Gastrocnemius medialis (tissue), 4 donors: ENCODE measurements around the gene GPR84. TPM values are rescaled to one million over a fixed set of nuclear protein-coding genes. Genes with fewer than 3 reads are reported as not detected.
"Not testable (repeated sequence)": the region's sequence is repeated elsewhere in the genome, so short reads cannot be mapped to it uniquely, and the experiment has no call there.

Experiments used
- ATAC-seq, 2 donors: fragments of 150-250 bp; one replicate each; pipeline ENCODE4 v1.9.1; 2016
- DNase-seq, 2 donors: peaks; one replicate each; pipeline ENCODE4 v3.0.0-alpha.2; 2019
- H3K27ac ChIP-seq, 4 donors: fragments of 200-600 bp; sonication (generic); 1 replicate in 1 of 4; 2 replicates in 3 of 4; pipeline ENCODE4 v1.5.1; 2016 to 2018; ENCODE audit warnings: mild to moderate bottlenecking in 2 of 4, moderate library complexity in 1 of 4
- H3K27me3 ChIP-seq, 3 donors: fragments of 200-600 bp; sonication (generic) in 2 of 3; 1 replicate in 1 of 3; 2 replicates in 2 of 3; pipeline versions ENCODE4 v1.5.1 to v1.6.0; 2016 to 2019; ENCODE audit warnings: mild to moderate bottlenecking in 1 of 3, moderate library complexity in 1 of 3
- H3K36me3 ChIP-seq, 2 donors: fragments of 200-600 bp; sonication (generic) in 1 of 2; one replicate each; pipeline ENCODE4 v1.5.1; 2017 to 2018
- H3K4me1 ChIP-seq, 2 donors: fragments of 200-600 bp; sonication (generic) in 1 of 2; one replicate each; pipeline ENCODE4 v1.5.1; 2016 to 2017; ENCODE audit warnings: mild to moderate bottlenecking in 2 of 2
- H3K4me3 ChIP-seq, 4 donors: fragments of 200-600 bp; sonication (generic) in 3 of 4; 1 replicate in 1 of 4; 2 replicates in 3 of 4; pipeline ENCODE4 v1.5.1; 2016 to 2019; ENCODE audit warnings: mild to moderate bottlenecking in 2 of 4
- H3K9me3 ChIP-seq, 3 donors: fragments of 200-600 bp; sonication (generic) in 2 of 3; 1 replicate in 1 of 3; 2 replicates in 2 of 3; pipeline ENCODE4 v1.5.1; 2016 to 2019
- POLR2A ChIP-seq, 2 donors: fragments of 450-650 bp; IDR thresholded peaks; one replicate each; pipeline ENCODE4 v1.6.1; 2017; ENCODE audit warnings: antibody characterized with exemption in 2 of 2, mild to moderate bottlenecking in 2 of 2, moderate library complexity in 2 of 2
- in situ Hi-C, 4 donors: fragments of 200-750 bp; cut with MboI; loops; one replicate each; pipeline versions ENCODE4 v1.15.0 to v1.8.0; 2017; ENCODE audit warnings: low sequenced_read_pairs in 4 of 4
- intact Hi-C: fragments of 100-400 bp; cut with DNase I; formaldehyde crosslinking; loops from one replicate; pipeline ENCODE4 v1.15.1; 2023; ENCODE audit warnings: low total_unique reads
- total RNA-seq, 4 donors: library from RNA; depleted of rRNA; stranded (reverse); fragments of >200 nt; gene quantifications; one replicate each; pipeline versions ENCODE4 v1.1.0 to v1.2.3, GENCODE V29; 2016
- TF ChIP-seq, protein P1 (sequence below), 5 experiments: fragments of 450-650 bp in 3 of 5; fragments of 200-600 bp in 2 of 5; sonication (generic) in 2 of 5; IDR thresholded peaks in 4 of 5; conservative IDR thresholded peaks in 1 of 5; 1 replicate in 4 of 5; 2 replicates in 1 of 5; pipeline ENCODE4 v1.5.1; 2016 to 2019; ENCODE audit warnings: antibody characterized with exemption in 5 of 5, mild to moderate bottlenecking in 3 of 5, moderate library complexity in 3 of 5

The GPR84 gene
- total RNA-seq, 4 donors from 2014 or later, result 0.49 to 0.51 TPM; not detected in 2

DNA sequence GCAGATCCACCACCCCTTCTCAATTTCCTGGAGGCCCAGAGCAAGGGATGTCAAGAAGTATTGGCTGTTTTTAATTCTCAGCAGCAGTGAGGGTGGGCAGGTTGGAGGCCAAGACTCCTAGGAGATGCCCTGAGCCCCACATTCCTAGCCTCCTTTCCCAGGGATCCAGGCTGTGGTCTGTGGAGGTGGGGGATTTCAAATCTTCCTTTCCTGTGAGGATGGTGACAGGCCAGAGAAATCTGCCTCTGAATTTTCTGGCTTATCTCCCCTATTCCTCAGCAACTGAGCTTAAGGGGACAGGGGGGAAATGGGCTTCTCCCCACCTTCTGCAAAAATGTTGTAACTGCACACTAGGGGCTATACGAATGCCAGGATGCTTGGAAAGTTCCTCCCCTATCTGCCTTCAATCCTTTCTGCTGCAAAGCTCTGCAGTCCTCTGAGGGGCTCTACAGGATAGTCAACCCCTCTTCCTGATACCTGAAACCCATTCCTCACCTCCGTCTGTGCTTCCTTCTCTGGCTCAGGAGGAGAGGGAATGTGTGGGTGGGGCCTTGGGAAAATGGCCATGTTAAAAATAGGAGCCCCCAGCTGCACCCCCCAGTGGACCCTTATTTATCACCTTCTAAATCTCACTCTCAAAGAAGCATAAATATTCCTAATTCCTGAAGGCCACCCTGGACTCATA is 6.6 kb downstream of the GPR84 start:
- no peaks in the 10 kb centered on the region for H3K27me3 ChIP-seq
- intact Hi-C loops, result loop anchor here (2.0 to 10.0 kb wide), 4 partner anchors 69 to 1367 kb away; partner anchors contain the start of genes CBX5, CD63, HNRNPA1 and HOXC10
- H3K36me3 ChIP-seq, result no peaks in the 10 kb centered on the region
- no peak for DNase-seq
- H3K4me1 ChIP-seq, result peaks cover 22 to 26% of the 10 kb centered on the region in 2 donors
- no peak overlapping the region for H3K4me3 ChIP-seq
- H3K27ac ChIP-seq, result peak overlapping the region in 1 of 4 donors; percentile 94
- ATAC-seq, result no peak
- TF ChIP-seq POLR2A (IDR thresholded peaks at IDR 0.05), result no peak
- TF ChIP-seq, protein P1, sequence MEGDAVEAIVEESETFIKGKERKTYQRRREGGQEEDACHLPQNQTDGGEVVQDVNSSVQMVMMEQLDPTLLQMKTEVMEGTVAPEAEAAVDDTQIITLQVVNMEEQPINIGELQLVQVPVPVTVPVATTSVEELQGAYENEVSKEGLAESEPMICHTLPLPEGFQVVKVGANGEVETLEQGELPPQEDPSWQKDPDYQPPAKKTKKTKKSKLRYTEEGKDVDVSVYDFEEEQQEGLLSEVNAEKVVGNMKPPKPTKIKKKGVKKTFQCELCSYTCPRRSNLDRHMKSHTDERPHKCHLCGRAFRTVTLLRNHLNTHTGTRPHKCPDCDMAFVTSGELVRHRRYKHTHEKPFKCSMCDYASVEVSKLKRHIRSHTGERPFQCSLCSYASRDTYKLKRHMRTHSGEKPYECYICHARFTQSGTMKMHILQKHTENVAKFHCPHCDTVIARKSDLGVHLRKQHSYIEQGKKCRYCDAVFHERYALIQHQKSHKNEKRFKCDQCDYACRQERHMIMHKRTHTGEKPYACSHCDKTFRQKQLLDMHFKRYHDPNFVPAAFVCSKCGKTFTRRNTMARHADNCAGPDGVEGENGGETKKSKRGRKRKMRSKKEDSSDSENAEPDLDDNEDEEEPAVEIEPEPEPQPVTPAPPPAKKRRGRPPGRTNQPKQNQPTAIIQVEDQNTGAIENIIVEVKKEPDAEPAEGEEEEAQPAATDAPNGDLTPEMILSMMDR (IDR thresholded peaks at IDR 0.05 in 4 of 5, conservative IDR thresholded peaks at IDR 0.05 in 1 of 5), result no peak
- in situ Hi-C loops, result loop anchor here (25.0 kb wide), 2 partner anchors 345 to 370 kb away; partner anchors contain the start of genes HOXC10 (in 2 of the 4), HOXC8 (in 2 of the 4) and HOXC9 (in 2 of the 4)
- H3K9me3 ChIP-seq, result no peaks in the 10 kb centered on the region

GRCh38 chr12:54356951-54357356 is 7.3 kb downstream of the GPR84 start:
- Histone ChIP-seq H3K4me3 (no peak overlapping the region), H3K9me3 (no peaks in the 10 kb centered on the region), H3K27ac (no peak overlapping the region), H3K36me3 (no peaks in the 10 kb centered on the region), H3K27me3 (no peaks in the 10 kb centered on the region), H3K4me1 (peaks cover 29 to 33% of the 10 kb centered on the region in 2 donors)
- in situ Hi-C loops, result loop anchor here (25.0 kb wide), 2 partner anchors 345 to 370 kb away; partner anchors contain the start of genes HOXC10 (in 2 of the 4), HOXC8 (in 2 of the 4) and HOXC9 (in 2 of the 4)
- intact Hi-C loops, result loop anchor here (10.0 kb wide), 1 partner anchor 1368 kb away; the partner anchor contains the start of genes CD63 and RDH5
- DNase-seq, result no peak
- ATAC-seq, result no peak
- no peak for TF ChIP-seq POLR2A (IDR thresholded peaks at IDR 0.05)
- TF ChIP-seq, protein P1 (IDR thresholded peaks at IDR 0.05 in 4 of 5, conservative IDR thresholded peaks at IDR 0.05 in 1 of 5), result no peak

DNA sequence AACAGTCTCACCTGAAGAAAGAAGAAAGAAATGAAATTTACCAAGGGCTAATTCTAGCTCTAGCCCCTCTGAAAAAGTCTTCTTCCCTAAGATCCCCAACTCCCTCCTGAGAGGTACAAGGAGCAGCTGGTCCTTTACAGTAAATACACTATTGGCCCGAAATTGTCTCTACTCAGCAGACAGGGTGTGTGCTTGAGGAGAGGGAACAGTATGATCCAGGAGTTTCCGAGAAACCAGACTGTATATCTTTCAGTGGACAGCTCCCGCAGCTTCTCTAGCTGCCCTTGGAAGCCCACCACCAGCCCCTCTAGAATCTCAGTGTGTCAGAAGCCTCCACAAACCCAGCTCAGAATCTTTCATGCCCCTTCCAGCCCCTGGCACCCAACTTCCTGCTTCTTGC is 8.1 kb downstream of the GPR84 start:
- H3K4me1 ChIP-seq, result peaks cover 33 to 40% of the 10 kb centered on the region in 2 donors
- DNase-seq (no peak), ATAC-seq (no peak)
- TF ChIP-seq POLR2A (IDR thresholded peaks at IDR 0.05), result no peak
- TF ChIP-seq, protein P1 (IDR thresholded peaks at IDR 0.05 in 4 of 5, conservative IDR thresholded peaks at IDR 0.05 in 1 of 5), result no peak
- in situ Hi-C loops, result loop anchor here (25.0 kb wide), 2 partner anchors 344 to 369 kb away; partner anchors contain the start of genes HOXC10 (in 2 of the 4), HOXC8 (in 2 of the 4) and HOXC9 (in 2 of the 4)
- H3K27me3 ChIP-seq, result no peaks in the 10 kb centered on the region
- no peak overlapping the region for H3K4me3 ChIP-seq
- no peaks in the 10 kb centered on the region for H3K9me3 ChIP-seq
- intact Hi-C loops, result loop anchor here (10.0 kb wide), 1 partner anchor 1369 kb away; the partner anchor contains the start of genes CD63 and RDH5
- no peak overlapping the region for H3K27ac ChIP-seq
- no peaks in the 10 kb centered on the region for H3K36me3 ChIP-seq

- no peaks in the 10 kb centered on the region for H3K9me3 ChIP-seq
- H3K4me3 ChIP-seq, result no peak overlapping the region
- H3K4me1 ChIP-seq, result peaks cover 33 to 40% of the 10 kb centered on the region in 2 donors
- DNase-seq (no peak), ATAC-seq (no peak)
- H3K36me3 ChIP-seq, result peaks cover 0 to 10% of the 10 kb centered on the region in 2 donors
- H3K27ac ChIP-seq, result no peak overlapping the region
- intact Hi-C loops (loop anchor here (10.0 kb wide), 1 partner anchor 1370 kb away; the partner anchor contains the start of genes CD63 and RDH5), in situ Hi-C loops (loop anchor here (25.0 kb wide), 2 partner anchors 343 to 368 kb away; partner anchors contain the start of genes HOXC10 (in 2 of the 4), HOXC8 (in 2 of the 4) and HOXC9 (in 2 of the 4))
- TF ChIP-seq, protein P1 (IDR thresholded peaks at IDR 0.05 in 4 of 5, conservative IDR thresholded peaks at IDR 0.05 in 1 of 5), result no peak
- TF ChIP-seq POLR2A (IDR thresholded peaks at IDR 0.05), result no peak
- no peaks in the 10 kb centered on the region for H3K27me3 ChIP-seq
These were observed 9.0 kb downstream of the GPR84 start for GRCh38 chr12:54355104-54355815.

GRCh38 chr12:54354271-54354670 is 10.0 kb downstream of the GPR84 start:
- peaks cover 26 to 31% of the 10 kb centered on the region in 2 donors for H3K4me1 ChIP-seq
- DNase-seq, H3K27me3 ChIP-seq, H3K4me3 ChIP-seq, H3K9me3 ChIP-seq, H3K27ac ChIP-seq, ATAC-seq: not testable (repeated sequence)
- peaks cover 0 to 19% of the 10 kb centered on the region in 2 donors for H3K36me3 ChIP-seq
- in situ Hi-C loops, result loop anchor here (25.0 kb wide), 2 partner anchors 342 to 367 kb away; partner anchors contain the start of genes HOXC10 (in 2 of the 4), HOXC8 (in 2 of the 4) and HOXC9 (in 2 of the 4)
- intact Hi-C loops, result loop anchor here (10.0 kb wide), 1 partner anchor 1371 kb away; the partner anchor contains the start of genes CD63 and RDH5
